Kidney (tissue), 14 donors: ENCODE measurements around the gene TNFAIP3. TPM values are rescaled to one million over a fixed set of nuclear protein-coding genes. Genes with fewer than 3 reads are reported as not detected.
A peak's percentile ranks its signal among the peaks of the same experiment; 100 is the strongest.

Experiments
- DNase-seq, 5 donors: peaks; one replicate each; pipeline ENCODE4 v3.0.0-alpha.2; 2013 to 2020
- FAIRE-seq: peaks from 2 replicates; lab custom pipeline; 2012; peaks lifted over from hg19 to GRCh38; lab: Jason Lieb, UNC
- H3K27ac ChIP-seq, 2 donors: one replicate each; pipeline ENCODE4 v1.7.0; 2013; ENCODE audit warnings: low read depth in 2 of 2, low read length in 2 of 2, inconsistent platforms in 1 of 2
- H3K27me3 ChIP-seq: one replicate; pipeline ENCODE4 v1.7.1; 2013; ENCODE audit warnings: low read length, inconsistent platforms; ENCODE audit not compliant: control insufficient read depth, insufficient read depth
- H3K36me3 ChIP-seq, 3 donors: one replicate each; pipeline versions ENCODE4 v1.7.0 to v1.7.1; 2013; ENCODE audit warnings: low read length in 3 of 3, control low read depth in 1 of 3, inconsistent platforms in 1 of 3; ENCODE audit not compliant: insufficient read depth in 3 of 3, control insufficient read depth in 2 of 3
- H3K4me1 ChIP-seq, 3 donors: one replicate each; pipeline versions ENCODE4 v1.7.0 to v1.7.1; 2013; ENCODE audit warnings: low read length in 3 of 3, inconsistent platforms in 1 of 3, low read depth in 1 of 3; ENCODE audit not compliant: control insufficient read depth in 2 of 3, insufficient read depth in 2 of 3
- H3K4me3 ChIP-seq, 3 donors: one replicate each; pipeline versions ENCODE4 v1.7.0 to v1.8.1; 2013; ENCODE audit warnings: low read length in 3 of 3, control low read depth in 1 of 3, inconsistent platforms in 1 of 3
- H3K9ac ChIP-seq, 3 donors: one replicate each; pipeline versions ENCODE4 v1.7.0 to v1.7.1; 2013; ENCODE audit warnings: low read length in 3 of 3, control low read depth in 1 of 3, inconsistent platforms in 1 of 3
- H3K9me3 ChIP-seq, 3 donors: one replicate each; pipeline versions ENCODE4 v1.7.0 to v1.7.1; 2013; ENCODE audit warnings: low read length in 3 of 3, control low read depth in 1 of 3, inconsistent platforms in 1 of 3; ENCODE audit not compliant: control insufficient read depth in 2 of 3, insufficient read depth in 1 of 3
- CTCF ChIP-seq: IDR thresholded peaks from 3 replicates; pipeline ENCODE4 v1.5.1; 2012; ENCODE audit warnings: mild to moderate bottlenecking, moderate library complexity, borderline replicate concordance; ENCODE audit not compliant: insufficient read depth; ENCODE audit errors: extremely low read depth
- intact Hi-C: fragments of 100-400 bp; cut with DNase I; formaldehyde crosslinking; loops from one replicate; pipeline ENCODE4 v1.11.1; 2022
- polyA plus RNA-seq: library from polyadenylated mRNA; stranded (reverse); fragments of 350-450 nt; fragmentation: Illumina TruSeq; extraction: RNeasy Lipid Tissue Mini Kit (QIAGEN cat#74804); gene quantifications from one replicate; pipeline ENCODE4 v1.2.3, GENCODE V29; 2014; ENCODE audit warnings: low read depth, low replicate concordance; ENCODE audit not compliant: insufficient read depth
- total RNA-seq: library from RNA; stranded (reverse); fragmentation: NEBNext Ultra II Directional; extraction: Animal tissue kit (Norgen Biotek cat#: 25700); gene quantifications from one replicate; pipeline ENCODE4 v1.2.1, GENCODE V29; 2021
- donor health status: control.
- donor health status: control.
- donor health status: control.
- donor health status: control.
- donor health status: control.
- donor health status: DM: yes; HTN: yes; CAD: no.
- donor health status: Normal renal cell carcinoma (clear cell type).

TNFAIP3 gene
- total and polyA plus RNA-seq, 2 donors from 2014 or later: 2.8 to 52.6 TPM

DNA sequence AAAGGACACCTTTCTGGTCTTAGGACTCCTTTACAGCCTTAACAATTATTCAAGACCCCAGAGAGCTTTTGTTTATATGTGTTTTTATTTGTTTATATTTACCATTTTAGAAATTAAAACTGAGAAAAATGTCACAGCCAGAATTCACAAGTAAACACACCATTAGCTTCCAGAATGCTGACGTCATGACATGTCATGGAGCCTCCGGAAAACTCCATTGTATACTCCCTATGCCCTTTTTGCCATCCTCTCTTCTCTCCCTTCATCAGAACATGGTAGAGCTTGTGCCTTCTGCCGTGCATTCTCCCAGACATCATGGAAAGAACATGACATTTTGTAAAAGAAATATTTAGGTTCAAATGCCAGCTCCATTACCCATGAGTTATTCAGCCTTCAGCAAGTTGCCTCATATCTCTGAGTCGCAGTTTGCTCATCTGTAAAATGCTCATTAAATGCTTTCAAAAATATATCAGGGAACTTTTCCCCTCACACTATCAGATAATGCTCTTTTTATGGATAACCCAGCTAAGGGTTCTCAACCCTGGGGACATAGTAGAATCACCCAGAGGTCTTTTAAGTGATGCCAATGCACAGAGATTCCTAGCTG, 27.8 kb downstream of the TNFAIP3 start:
- no peak for FAIRE-seq
- Histone ChIP-seq H3K9me3 (no peaks in the 10 kb centered on the region), H3K27me3 (no peaks in the 10 kb centered on the region), H3K36me3 (no peaks in the 10 kb centered on the region), H3K4me3 (no peak overlapping the region), H3K27ac (no peak overlapping the region), H3K9ac (no peak overlapping the region), H3K4me1 (no peaks in the 10 kb centered on the region)
- DNase-seq: no peak
- TF ChIP-seq CTCF: no peak
- intact Hi-C loops: no loop called here

GRCh38 chr6:137896647-137897046, 29.6 kb downstream of the TNFAIP3 start:
- TF ChIP-seq CTCF: no peak
- Histone ChIP-seq H3K9ac (no peak overlapping the region), H3K4me3 (no peak overlapping the region), H3K27ac (no peak overlapping the region), H3K9me3 (no peaks in the 10 kb centered on the region), H3K27me3 (no peaks in the 10 kb centered on the region), H3K4me1 (no peaks in the 10 kb centered on the region), H3K36me3 (no peaks in the 10 kb centered on the region)
- DNase-seq: no peak
- intact Hi-C loops: no loop called here
- no peak for FAIRE-seq

DNA sequence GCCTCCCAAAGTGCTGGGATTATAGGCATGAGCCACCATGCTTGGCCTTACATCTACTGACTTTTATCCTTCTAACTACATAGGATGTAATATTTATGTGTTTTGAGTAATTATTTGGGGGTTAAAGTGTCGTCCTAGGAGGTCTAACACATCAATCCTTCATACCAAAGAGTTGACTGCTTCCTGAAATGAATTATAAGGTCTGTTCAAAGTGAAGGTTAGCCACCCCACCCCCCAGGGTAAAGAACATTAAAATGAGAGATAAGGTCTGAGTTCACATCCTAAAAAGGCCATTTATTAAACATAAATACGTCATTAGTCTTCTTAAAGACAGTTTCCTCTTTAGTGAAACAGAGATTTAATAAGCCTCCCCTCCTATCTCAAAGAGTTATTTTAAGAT, 33.8 kb downstream of the TNFAIP3 start:
- Histone ChIP-seq H3K9me3 (no peaks in the 10 kb centered on the region), H3K9ac (no peak overlapping the region), H3K4me1 (no peaks in the 10 kb centered on the region), H3K36me3 (no peaks in the 10 kb centered on the region), H3K4me3 (no peak overlapping the region), H3K27me3 (no peaks in the 10 kb centered on the region), H3K27ac (no peak overlapping the region)
- DNase-seq (peak in 2 of 5 donors; percentile 12 to 28), FAIRE-seq (no peak)
- intact Hi-C loops: no loop called here
- TF ChIP-seq CTCF: no peak

DNA sequence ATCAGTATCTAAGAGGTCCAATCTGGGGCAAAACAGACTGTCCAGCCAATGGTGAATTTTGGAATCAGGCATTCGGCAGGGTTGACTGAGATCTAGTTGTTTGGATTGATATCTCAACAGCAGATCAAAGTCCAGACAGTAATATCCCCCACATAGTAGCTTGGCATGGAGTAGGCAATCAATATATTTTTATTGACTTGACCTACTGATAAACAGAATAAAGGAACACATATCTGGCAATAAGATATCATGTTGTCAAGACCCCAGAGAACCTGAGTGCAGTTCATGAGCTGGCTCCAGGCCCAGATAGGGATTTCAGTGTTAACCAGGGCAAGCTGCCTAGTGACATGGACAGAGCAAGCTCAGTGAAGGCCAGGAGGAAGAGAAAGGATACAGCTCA, 34.4 kb downstream of the TNFAIP3 start:
- FAIRE-seq: no peak
- Histone ChIP-seq H3K27ac (no peak overlapping the region), H3K9ac (no peak overlapping the region), H3K4me3 (no peak overlapping the region), H3K9me3 (no peaks in the 10 kb centered on the region), H3K36me3 (no peaks in the 10 kb centered on the region), H3K4me1 (no peaks in the 10 kb centered on the region), H3K27me3 (no peaks in the 10 kb centered on the region)
- intact Hi-C loops: no loop called here
- no peak for DNase-seq
- no peak for TF ChIP-seq CTCF
